Activated naive CD8-positive, alpha-beta T cell treated with anti-CD3 and anti-CD28 coated beads, Interleukin-2, amount 50 U/mL, for 16 hours (primary cell): ENCODE results near the gene SMTNL2.
"Not testable (repeated sequence)": the region's sequence is repeated elsewhere in the genome, so short reads cannot be mapped to it uniquely, and the experiment has no call there.

Experiments used
- DNase-seq: peaks from one replicate; pipeline ENCODE4 v3.0.0-alpha.2; 2020; ENCODE audit warnings: low read depth, low spot score

Gene SMTNL2

GRCh38 chr17:4585638-4585994 is 1.3 kb downstream of the SMTNL2 start:
- DNase-seq, result no peak

- DNase-seq, result no peak
These were observed 1.7 kb downstream of the SMTNL2 start for GRCh38 chr17:4586043-4586442.

- no peak for DNase-seq
These were observed 2.9 kb downstream of the SMTNL2 start for GRCh38 chr17:4587195-4587594.

GRCh38 chr17:4587803-4588202 is 3.5 kb downstream of the SMTNL2 start:
- no peak for DNase-seq

- no peak for DNase-seq
These were observed 4.1 kb downstream of the SMTNL2 start for GRCh38 chr17:4588391-4588790.

- DNase-seq, result no peak
These were observed 4.7 kb downstream of the SMTNL2 start for GRCh38 chr17:4588898-4589625.

- not testable (repeated sequence) for DNase-seq
These were observed 5.7 kb downstream of the SMTNL2 start for GRCh38 chr17:4590042-4590441.

- DNase-seq, result no peak
These were observed 6.7 kb downstream of the SMTNL2 start for GRCh38 chr17:4590981-4591453.

GRCh38 chr17:4591529-4591928 is 7.2 kb downstream of the SMTNL2 start:
- no peak for DNase-seq

- no peak for DNase-seq
These were observed 8.1 kb downstream of the SMTNL2 start for GRCh38 chr17:4592240-4593005.

GRCh38 chr17:4593021-4593421 is 8.7 kb downstream of the SMTNL2 start:
- no peak for DNase-seq

GRCh38 chr17:4594406-4594805 is 10.1 kb downstream of the SMTNL2 start:
- DNase-seq, result no peak

- DNase-seq, result no peak
These were observed 10.8 kb downstream of the SMTNL2 start for GRCh38 chr17:4594931-4595684.

- not testable (repeated sequence) for DNase-seq
These were observed 11.5 kb downstream of the SMTNL2 start for GRCh38 chr17:4595685-4596342.

- DNase-seq, result no peak
These were observed 12.5 kb downstream of the SMTNL2 start for GRCh38 chr17:4596636-4597380.

GRCh38 chr17:4597975-4598374 is 13.6 kb downstream of the SMTNL2 start:
- no peak for DNase-seq

GRCh38 chr17:4598776-4599504 is 14.6 kb downstream of the SMTNL2 start:
- no peak for DNase-seq

GRCh38 chr17:4599505-4600281 is 15.4 kb downstream of the SMTNL2 start:
- no peak for DNase-seq

- no peak for DNase-seq
These were observed 16.2 kb downstream of the SMTNL2 start for GRCh38 chr17:4600563-4600962.

- no peak for DNase-seq
These were observed 17.0 kb downstream of the SMTNL2 start for GRCh38 chr17:4601326-4601725.
